Thyroid gland (tissue), 4 donors: ENCODE data around the gene IMPA2. TPM values are rescaled to one million over a fixed set of nuclear protein-coding genes. Genes with fewer than 3 reads are reported as not detected.

Experiments
- DNase-seq, 2 donors: peaks; one replicate each; pipeline ENCODE4 v3.0.0-alpha.2; 2019
- H3K27ac ChIP-seq, 3 donors: fragments of 200-600 bp; sonication (generic); 1 replicate in 2 of 3; 2 replicates in 1 of 3; pipeline ENCODE4 v1.5.1; 2016 to 2019; ENCODE audit warnings: mild to moderate bottlenecking in 1 of 3, moderate library complexity in 1 of 3
- H3K27me3 ChIP-seq: fragments of 200-600 bp; sonication (generic); one replicate; pipeline ENCODE4 v1.5.1; 2019
- H3K36me3 ChIP-seq, 2 donors: fragments of 200-600 bp; sonication (generic); one replicate each; pipeline ENCODE4 v1.5.1; 2016 to 2019
- H3K4me1 ChIP-seq, 2 donors: fragments of 200-600 bp; sonication (generic); one replicate each; pipeline ENCODE4 v1.5.1; 2017 to 2019
- H3K4me3 ChIP-seq, 3 donors: fragments of 200-600 bp; sonication (generic); replicated peaks in 1 of 3; 1 replicate in 2 of 3; 2 replicates in 1 of 3; pipeline ENCODE4 v1.5.1; 2016; ENCODE audit warnings: mild to moderate bottlenecking in 1 of 3
- H3K9me3 ChIP-seq: fragments of 200-600 bp; sonication (generic); one replicate; pipeline ENCODE4 v1.5.1; 2017
- POLR2A ChIP-seq, 2 donors: fragments of 450-650 bp; IDR thresholded peaks; one replicate each; pipeline ENCODE4 v1.6.1; 2017; ENCODE audit warnings: antibody characterized with exemption in 2 of 2, mild to moderate bottlenecking in 2 of 2, moderate library complexity in 1 of 2
- WGBS, 2 donors: methylation state at CpG; one replicate each; pipeline ENCODE4 v1.1.5; 2017; 5-methylcytosine and 5-hydroxymethylcytosine counted together
- intact Hi-C: fragments of 100-400 bp; cut with DNase I; formaldehyde crosslinking; loops from one replicate; pipeline ENCODE4 v1.15.1; 2023
- total RNA-seq, 4 donors: library from RNA; depleted of rRNA; stranded (reverse); fragments of >200 nt; gene quantifications; one replicate each; pipeline ENCODE4 v1.2.3, GENCODE V29; 2016
- TF ChIP-seq, protein P1 (sequence below), 6 experiments: fragments of 200-600 bp in 3 of 6; fragments of 450-650 bp in 3 of 6; sonication (generic) in 3 of 6; IDR thresholded peaks; one replicate each; pipeline ENCODE4 v1.5.1; 2016 to 2019; ENCODE audit warnings: antibody characterized with exemption in 6 of 6, mild to moderate bottlenecking in 2 of 6, inconsistent platforms in 1 of 6, moderate library complexity in 1 of 6

Gene IMPA2
- total RNA-seq, 4 donors from 2014 or later, result 42.5 to 75.8 (median 54.3) TPM

DNA sequence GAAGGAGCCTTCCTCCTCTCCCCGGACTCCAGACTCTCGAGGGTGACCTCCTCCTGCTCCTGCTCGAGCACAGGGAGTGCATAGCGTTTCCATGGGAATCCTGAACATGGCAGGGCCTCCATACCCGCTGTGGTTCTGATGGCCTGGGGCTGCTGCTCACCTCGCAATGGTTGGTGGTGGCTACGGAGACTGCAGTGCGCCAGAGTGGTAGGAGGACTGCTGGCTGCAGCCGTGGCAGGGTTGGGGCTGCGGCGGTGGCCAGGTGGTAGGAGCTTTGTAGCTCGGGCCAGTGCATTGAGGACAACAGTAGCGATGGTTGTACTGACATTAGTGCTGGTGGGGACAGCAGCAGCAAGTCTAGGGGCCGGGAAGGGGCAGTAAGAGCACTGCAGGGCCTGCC lies 80.4 kb downstream of the IMPA2 start:
- no peak for DNase-seq
- Histone ChIP-seq H3K36me3 (no peaks in the 10 kb centered on the region), H3K9me3 (no peaks in the 10 kb centered on the region), H3K27ac (no peak overlapping the region), H3K27me3 (no peaks in the 10 kb centered on the region), H3K4me3 (no peak overlapping the region), H3K4me1 (no peaks in the 10 kb centered on the region)
- intact Hi-C loops, result no loop called here
- TF ChIP-seq, protein P1, sequence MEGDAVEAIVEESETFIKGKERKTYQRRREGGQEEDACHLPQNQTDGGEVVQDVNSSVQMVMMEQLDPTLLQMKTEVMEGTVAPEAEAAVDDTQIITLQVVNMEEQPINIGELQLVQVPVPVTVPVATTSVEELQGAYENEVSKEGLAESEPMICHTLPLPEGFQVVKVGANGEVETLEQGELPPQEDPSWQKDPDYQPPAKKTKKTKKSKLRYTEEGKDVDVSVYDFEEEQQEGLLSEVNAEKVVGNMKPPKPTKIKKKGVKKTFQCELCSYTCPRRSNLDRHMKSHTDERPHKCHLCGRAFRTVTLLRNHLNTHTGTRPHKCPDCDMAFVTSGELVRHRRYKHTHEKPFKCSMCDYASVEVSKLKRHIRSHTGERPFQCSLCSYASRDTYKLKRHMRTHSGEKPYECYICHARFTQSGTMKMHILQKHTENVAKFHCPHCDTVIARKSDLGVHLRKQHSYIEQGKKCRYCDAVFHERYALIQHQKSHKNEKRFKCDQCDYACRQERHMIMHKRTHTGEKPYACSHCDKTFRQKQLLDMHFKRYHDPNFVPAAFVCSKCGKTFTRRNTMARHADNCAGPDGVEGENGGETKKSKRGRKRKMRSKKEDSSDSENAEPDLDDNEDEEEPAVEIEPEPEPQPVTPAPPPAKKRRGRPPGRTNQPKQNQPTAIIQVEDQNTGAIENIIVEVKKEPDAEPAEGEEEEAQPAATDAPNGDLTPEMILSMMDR (IDR thresholded peaks at IDR 0.05), result no peak
- no peak for TF ChIP-seq POLR2A (IDR thresholded peaks at IDR 0.05)
- 86 to 100% methylated on average over 7 to 14 of the region's 14 CpGs for WGBS, 2 donors

DNA sequence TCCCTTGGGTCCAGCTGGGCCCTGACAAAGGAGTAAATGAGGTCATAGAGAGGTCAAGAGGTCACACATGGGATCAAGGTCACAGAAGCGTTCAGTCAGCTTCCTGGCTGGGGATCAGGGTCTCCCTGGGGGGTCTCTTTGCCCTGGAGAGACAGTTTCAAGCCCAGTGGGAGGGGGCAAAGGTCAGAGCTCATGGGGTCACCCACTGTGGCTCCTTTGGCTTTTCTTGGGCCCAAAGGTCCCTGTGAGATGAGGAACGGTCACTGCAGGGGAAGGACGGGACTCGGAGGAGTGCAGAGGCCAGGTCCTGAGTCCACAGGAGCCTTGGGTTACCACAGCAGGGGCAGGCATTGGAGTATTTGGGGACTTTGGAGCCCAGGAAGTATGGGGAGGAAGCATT lies 81.7 kb downstream of the IMPA2 start:
- Histone ChIP-seq H3K4me1 (no peaks in the 10 kb centered on the region), H3K9me3 (no peaks in the 10 kb centered on the region), H3K36me3 (no peaks in the 10 kb centered on the region), H3K4me3 (no peak overlapping the region), H3K27me3 (no peaks in the 10 kb centered on the region), H3K27ac (no peak overlapping the region)
- WGBS, 2 donors, result 63 to 87% methylated on average over 3 to 4 of the region's 4 CpGs
- DNase-seq, result no peak
- TF ChIP-seq, protein P1 (IDR thresholded peaks at IDR 0.05), result no peak
- no peak for TF ChIP-seq POLR2A (IDR thresholded peaks at IDR 0.05)
- intact Hi-C loops, result no loop called here

DNA sequence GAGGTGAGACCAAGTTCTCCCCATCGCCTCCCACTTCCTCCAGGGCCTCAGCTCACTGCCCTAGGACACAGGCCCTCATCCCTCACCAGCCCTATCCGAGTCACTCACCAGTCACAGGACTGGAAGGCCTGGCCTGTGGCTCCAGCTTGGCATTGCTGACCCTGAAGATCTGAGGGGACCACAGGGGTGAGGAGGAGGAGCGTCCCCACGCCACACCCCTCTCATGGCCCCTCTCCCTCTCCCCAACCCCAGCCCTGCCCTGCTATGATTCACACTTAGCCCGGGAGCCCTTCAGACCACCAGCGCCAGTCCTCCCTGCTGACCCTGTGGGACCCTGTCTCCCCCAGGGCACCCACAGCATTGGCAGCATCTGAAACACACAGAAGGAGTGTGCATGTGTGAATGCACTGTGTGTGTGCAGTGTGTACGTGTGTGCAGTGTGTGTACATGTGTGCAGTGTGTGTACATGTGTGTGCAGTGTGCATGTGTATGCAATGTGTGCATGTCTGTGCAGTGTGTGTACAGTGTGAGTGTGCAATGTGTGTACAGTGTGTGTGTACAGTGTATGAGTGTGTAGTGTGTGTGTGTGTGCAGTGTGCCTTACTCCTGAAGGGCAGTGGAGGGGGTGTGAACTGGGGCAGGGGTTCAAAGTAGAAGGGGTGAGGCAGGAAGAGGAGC lies 82.9 kb downstream of the IMPA2 start:
- TF ChIP-seq POLR2A (IDR thresholded peaks at IDR 0.05), result no peak
- TF ChIP-seq, protein P1 (IDR thresholded peaks at IDR 0.05), result no peak
- H3K4me3 ChIP-seq, result no peak overlapping the region
- H3K4me1 ChIP-seq, result no peaks in the 10 kb centered on the region
- H3K27ac ChIP-seq, result no peak overlapping the region
- intact Hi-C loops, result no loop called here
- no peak for DNase-seq
- 93 to 95% methylated on average over 6 to 7 of the region's 7 CpGs for WGBS, 2 donors
- no peaks in the 10 kb centered on the region for H3K27me3 ChIP-seq
- H3K9me3 ChIP-seq, result no peaks in the 10 kb centered on the region
- H3K36me3 ChIP-seq, result no peaks in the 10 kb centered on the region

DNA sequence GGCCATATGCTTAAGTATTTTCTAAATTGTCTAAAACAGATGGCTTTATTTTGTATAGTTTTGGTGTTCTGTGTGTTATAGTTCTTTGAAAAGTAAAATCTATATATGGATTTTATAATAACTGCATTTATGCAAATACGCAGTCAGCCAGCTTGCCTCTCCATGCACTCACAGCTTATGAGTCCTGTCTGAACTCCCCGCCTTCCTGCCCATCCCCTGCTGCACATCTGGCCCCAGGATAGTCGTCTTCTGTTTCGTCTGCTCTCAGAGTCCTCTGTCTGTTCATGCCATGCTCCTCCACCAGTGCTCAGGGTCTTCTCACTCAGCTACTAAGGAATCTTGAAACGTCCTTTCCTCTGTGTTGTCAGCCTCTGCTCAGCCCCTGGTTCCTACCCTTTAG lies 84.1 kb downstream of the IMPA2 start:
- TF ChIP-seq POLR2A (IDR thresholded peaks at IDR 0.05), result no peak
- TF ChIP-seq, protein P1 (IDR thresholded peaks at IDR 0.05), result no peak
- 79 to 83% methylated on average over 5 of the region's 5 CpGs for WGBS, 2 donors
- Histone ChIP-seq H3K4me1 (no peaks in the 10 kb centered on the region), H3K36me3 (no peaks in the 10 kb centered on the region), H3K27me3 (no peaks in the 10 kb centered on the region), H3K27ac (no peak overlapping the region), H3K4me3 (no peak overlapping the region), H3K9me3 (no peaks in the 10 kb centered on the region)
- no peak for DNase-seq
- intact Hi-C loops, result no loop called here

DNA sequence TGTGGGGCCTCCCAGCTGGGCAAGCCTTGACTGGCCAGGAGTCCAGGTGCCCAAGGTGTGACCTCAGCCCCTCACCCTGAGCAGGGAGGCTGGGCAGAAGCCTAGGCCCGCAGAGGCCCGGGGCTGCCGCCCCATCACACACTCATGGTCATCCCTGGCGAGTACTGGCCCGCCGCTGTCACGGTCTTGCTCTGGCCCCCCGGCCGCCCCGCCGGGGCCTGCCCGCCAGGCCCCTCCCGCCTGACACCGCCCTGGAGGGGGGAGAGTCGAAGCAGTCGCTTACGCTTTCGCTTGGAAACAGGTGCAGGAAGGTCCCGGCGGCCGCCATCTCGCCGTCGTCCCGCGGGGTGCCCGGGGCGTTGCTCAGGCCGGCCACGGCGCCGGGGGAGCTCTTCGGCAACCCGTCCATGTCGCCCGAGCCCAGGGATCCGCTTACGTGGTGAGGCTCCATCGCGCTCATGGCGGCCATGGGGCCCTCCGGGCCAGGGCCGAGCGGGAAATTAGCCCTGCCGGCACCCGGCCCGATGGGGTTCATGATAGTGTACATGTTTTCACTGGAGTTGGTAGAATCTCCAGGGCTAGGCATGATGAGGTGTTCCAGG lies 85.7 kb downstream of the IMPA2 start:
- Histone ChIP-seq H3K9me3 (no peaks in the 10 kb centered on the region), H3K36me3 (no peaks in the 10 kb centered on the region), H3K4me1 (no peaks in the 10 kb centered on the region), H3K27me3 (no peaks in the 10 kb centered on the region), H3K27ac (no peak overlapping the region), H3K4me3 (no peak overlapping the region)
- DNase-seq, result no peak
- WGBS, 2 donors, result 96 to 97% methylated on average over 12 to 40 of the region's 47 CpGs
- intact Hi-C loops, result no loop called here
- no peak for TF ChIP-seq POLR2A (IDR thresholded peaks at IDR 0.05)
- TF ChIP-seq, protein P1 (IDR thresholded peaks at IDR 0.05), result no peak
